ENCODE data around the gene EIF4B. TPM values are rescaled to one million over a fixed set of nuclear protein-coding genes. Genes with fewer than 3 reads are reported as not detected.

Gene EIF4B
- total and polyA plus RNA-seq, 2 of the 8 experiments (the other 6 are each of a cell fraction or from before 2014, with no cell fraction given), result 269 to 816 TPM

GRCh38 chr12:53004582-53004981 is 1.7 kb upstream of the EIF4B start (continued):
- TF ChIP-seq KDM1A (IDR thresholded peaks at IDR 0.05; ENCODE audit: borderline replicate concordance, low read length), result no peak
- no peak for TF ChIP-seq SRF (IDR thresholded peaks at IDR 0.05; ENCODE audit: low read depth, low read length)
- TF ChIP-seq HDAC2 (IDR thresholded peaks at IDR 0.05; ENCODE audit: borderline replicate concordance in 1 of 2, low read depth in 2 of 2, low read length in 2 of 2), result no peak
- 0 out of 4 replicates have a peak, but pooled peaks of 1 of the 2 experiments have one; percentile 17 for TF ChIP-seq SIN3A (conservative IDR thresholded peaks at IDR 0.05 in 1 of 2, IDR thresholded peaks at IDR 0.05 in 1 of 2; ENCODE audit: low read depth in 1 of 2, low read length in 2 of 2)
- TF ChIP-seq SUZ12 (IDR thresholded peaks at IDR 0.05; ENCODE audit: low read length), result no peak
- TF ChIP-seq KDM5A (IDR thresholded peaks at IDR 0.05; ENCODE audit: low read length), result no peak
- no peak for TF ChIP-seq EGR1 (IDR thresholded peaks at IDR 0.05; ENCODE audit: borderline replicate concordance, low read depth, low read length)
- peak; percentile 77 for TF ChIP-seq ATF3 (IDR thresholded peaks at IDR 0.05; ENCODE audit: insufficient read depth, low read depth, low read length)
- TF ChIP-seq FOSL1 (IDR thresholded peaks at IDR 0.05; ENCODE audit: insufficient read depth, low read depth, low read length), result no peak
- TF ChIP-seq POLR2AphosphoS5 (IDR thresholded peaks at IDR 0.05; ENCODE audit: low read depth, low read length), result no peak
- TF ChIP-seq RFX5 (IDR thresholded peaks at IDR 0.05; ENCODE audit: borderline replicate concordance, low read depth, low read length), result no peak
- TF ChIP-seq ZNF274 (IDR thresholded peaks at IDR 0.05; ENCODE audit: borderline replicate concordance, extremely low read depth, low read length), result no peak
- no peak for TF ChIP-seq MAX (IDR thresholded peaks at IDR 0.05)
- no peak for TF ChIP-seq SP2 (IDR thresholded peaks at IDR 0.05; ENCODE audit: low read length)
- TF ChIP-seq NANOG (IDR thresholded peaks at IDR 0.05; ENCODE audit: insufficient read depth, low read depth, low read length, poor library complexity, severe bottlenecking), result no peak
- TF ChIP-seq, protein P1, sequence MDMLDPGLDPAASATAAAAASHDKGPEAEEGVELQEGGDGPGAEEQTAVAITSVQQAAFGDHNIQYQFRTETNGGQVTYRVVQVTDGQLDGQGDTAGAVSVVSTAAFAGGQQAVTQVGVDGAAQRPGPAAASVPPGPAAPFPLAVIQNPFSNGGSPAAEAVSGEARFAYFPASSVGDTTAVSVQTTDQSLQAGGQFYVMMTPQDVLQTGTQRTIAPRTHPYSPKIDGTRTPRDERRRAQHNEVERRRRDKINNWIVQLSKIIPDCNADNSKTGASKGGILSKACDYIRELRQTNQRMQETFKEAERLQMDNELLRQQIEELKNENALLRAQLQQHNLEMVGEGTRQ (IDR thresholded peaks at IDR 0.05; ENCODE audit: low read length), result peak; percentile 89
- no peak for TF ChIP-seq RAD21 (IDR thresholded peaks at IDR 0.05 in 1 of 2, conservative IDR thresholded peaks at IDR 0.05 in 1 of 2; ENCODE audit: low read depth in 2 of 2, low read length in 2 of 2)
- no peak for TF ChIP-seq E2F6 (IDR thresholded peaks at IDR 0.05)
- no peak for TF ChIP-seq HDAC6 (IDR thresholded peaks at IDR 0.05; ENCODE audit: low read depth, low read length)
